Uterine smooth muscle cell (primary cell): ENCODE data around the gene TMX1. TPM values are rescaled to one million over a fixed set of nuclear protein-coding genes. Genes with fewer than 3 reads are reported as not detected.

Experiments used
- total RNA-seq: library from RNA; depleted of rRNA; stranded (reverse); fragments of >200 nt; gene quantifications from 2 replicates; pipeline ENCODE4 v1.2.3, GENCODE V29; 2014

Gene TMX1
- 52.9 and 83.4 TPM in 2 replicates for total RNA-seq

GRCh38 chr14:51239813-51240803 lies at the start of gene TMX1:
Gene TMX1 (plus strand): TSS chr14:51240247. CDS start chr14:51240293, 46 bp downstream.

Other genes with a start within 250 kb of the TMX1 start
- gene TRIM9, start 145.1 kb upstream of the TMX1 start, total RNA-seq = 0.62 and 0.77 TPM in 2 replicates